ENCODE measurements around the gene B4GALT5. TPM values are rescaled to one million over a fixed set of nuclear protein-coding genes. Genes with fewer than 3 reads are reported as not detected.

Gene B4GALT5
- total and polyA plus RNA-seq, 4 donors = 8.3 to 38.3 (median 22.3) TPM

DNA sequence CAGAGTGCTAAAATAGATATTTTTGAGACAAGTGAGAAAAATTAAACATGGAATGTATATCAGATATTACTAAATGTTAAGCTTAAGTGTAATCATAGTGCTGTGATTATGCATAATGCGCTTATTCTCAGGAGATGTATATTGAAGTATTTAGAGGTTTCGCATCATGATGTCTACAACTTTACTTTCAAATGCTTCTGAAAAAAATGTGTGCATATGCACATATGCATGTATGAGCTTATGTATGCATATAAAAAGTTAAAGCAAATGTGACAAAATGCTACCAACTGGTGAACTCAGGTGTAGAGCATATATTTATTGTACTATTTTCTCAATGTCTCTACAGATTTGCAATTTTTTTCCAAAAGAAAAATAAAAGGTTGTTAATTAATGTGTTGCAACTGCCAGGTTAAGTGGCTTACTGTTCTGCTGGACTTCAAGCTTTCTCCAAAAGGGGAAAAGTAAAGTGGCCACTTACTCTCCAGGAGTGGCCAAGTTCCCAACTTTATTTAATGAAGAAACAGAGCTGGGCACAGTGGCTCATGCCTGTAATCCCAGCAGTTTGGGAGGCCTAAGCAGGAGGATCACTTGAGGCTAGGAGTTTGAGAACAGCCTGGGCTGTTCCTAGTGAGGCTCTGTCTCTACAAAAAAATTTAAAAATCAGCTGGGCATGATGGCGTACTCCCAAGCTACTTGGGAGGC is 48.9 kb downstream of the B4GALT5 start:
- H3K27ac ChIP-seq (ENCODE audit: low read depth in 1 of 2, low read length in 2 of 2) = no peak overlapping the region
- no peaks in the 10 kb centered on the region for H3K36me3 ChIP-seq (ENCODE audit: control insufficient read depth in 1 of 2, insufficient read depth in 2 of 2, low read length in 1 of 2)
- DNase-seq (no peak), ATAC-seq (ENCODE audit: low FRiP score) (no peak)
- H3K9me3 ChIP-seq (ENCODE audit: control insufficient read depth, low read length) = no peaks in the 10 kb centered on the region
- intact Hi-C loops (cut with DNase I) = no loop called here
- 97 to 98% methylated on average over 3 of the region's 3 CpGs for WGBS, 2 donors
- no peaks in the 10 kb centered on the region for H3K4me1 ChIP-seq (ENCODE audit: control insufficient read depth in 1 of 2, insufficient read depth in 2 of 2, low read length in 2 of 2)
- H3K4me3 ChIP-seq (ENCODE audit: low read length in 2 of 2) = no peak overlapping the region
- H3K27me3 ChIP-seq (ENCODE audit: control insufficient read depth in 1 of 2, insufficient read depth in 2 of 2, low read length in 1 of 2) = no peaks in the 10 kb centered on the region

DNA sequence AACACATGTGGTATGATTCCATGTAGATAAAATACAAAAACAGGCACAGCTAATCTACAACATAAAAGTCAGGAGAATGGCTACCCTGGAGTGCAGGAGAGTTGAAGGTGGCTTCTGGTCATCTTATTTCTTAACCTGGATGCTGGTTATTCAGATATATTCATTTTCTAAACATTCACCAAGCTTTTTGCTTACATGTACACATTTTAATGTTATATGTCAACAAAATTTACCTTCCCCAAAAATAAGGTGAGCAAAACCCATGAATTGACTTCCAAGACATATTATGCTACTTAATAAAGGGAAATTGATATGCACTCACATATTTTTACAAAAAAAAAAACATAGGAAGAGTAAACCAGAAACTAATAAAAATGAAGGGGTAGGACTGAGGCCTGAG is 50.6 kb downstream of the B4GALT5 start:
- H3K4me1 ChIP-seq (ENCODE audit: control insufficient read depth in 1 of 2, insufficient read depth in 2 of 2, low read length in 2 of 2) = peaks cover 1 to 3% of the 10 kb centered on the region in 2 donors
- ATAC-seq (ENCODE audit: low FRiP score) = no peak
- no peak overlapping the region for H3K4me3 ChIP-seq (ENCODE audit: low read length in 2 of 2)

DNA sequence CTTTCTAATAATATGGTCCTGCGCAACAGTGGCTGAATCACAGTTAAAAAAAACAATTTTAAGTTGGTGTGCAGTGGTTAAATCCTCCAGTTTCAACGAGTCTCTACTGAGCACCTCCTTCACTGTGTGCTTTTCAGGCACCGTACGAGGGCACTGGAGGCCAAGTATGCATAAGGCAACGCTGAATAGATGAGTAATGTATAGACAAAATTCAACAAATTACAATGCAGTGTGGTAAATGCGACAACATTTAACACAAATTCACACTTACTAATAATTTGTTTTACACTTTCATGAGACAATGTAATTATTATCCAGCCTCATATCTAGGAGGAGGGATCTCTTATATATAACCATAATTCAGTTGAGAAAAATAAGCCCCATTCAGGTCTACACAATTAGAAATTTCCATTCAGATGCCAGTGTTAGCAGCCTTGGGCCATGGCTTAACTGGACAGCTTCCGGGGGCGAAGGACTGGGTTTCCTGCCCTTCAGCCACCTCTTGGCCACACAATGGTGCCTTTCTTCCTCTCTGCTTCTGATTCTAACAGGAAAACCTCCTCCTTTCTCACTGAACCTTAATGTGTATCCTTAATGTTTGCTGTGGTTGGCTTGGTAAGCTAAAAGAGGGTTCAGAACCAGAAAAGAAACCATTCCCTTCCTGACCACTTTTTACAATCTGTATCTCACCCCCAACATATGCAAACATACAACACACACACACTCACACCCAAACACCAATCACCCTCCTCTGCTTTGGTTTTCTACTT is 51.9 kb downstream of the B4GALT5 start:
- no peak overlapping the region for H3K27ac ChIP-seq (ENCODE audit: low read depth in 1 of 2, low read length in 2 of 2)
- H3K4me3 ChIP-seq (ENCODE audit: low read length in 2 of 2) = no peak overlapping the region
- no peak for DNase-seq
- 91% methylated on average over 8 of the region's 8 CpGs for WGBS, 2 donors
- intact Hi-C loops (cut with DNase I) = no loop called here
- no peaks in the 10 kb centered on the region for H3K27me3 ChIP-seq (ENCODE audit: control insufficient read depth in 1 of 2, insufficient read depth in 2 of 2, low read length in 1 of 2)
- H3K9me3 ChIP-seq (ENCODE audit: control insufficient read depth, low read length) = no peaks in the 10 kb centered on the region
- H3K4me1 ChIP-seq (ENCODE audit: control insufficient read depth in 1 of 2, insufficient read depth in 2 of 2, low read length in 2 of 2) = peaks cover 3 to 4% of the 10 kb centered on the region in 2 donors
- no peaks in the 10 kb centered on the region for H3K36me3 ChIP-seq (ENCODE audit: control insufficient read depth in 1 of 2, insufficient read depth in 2 of 2, low read length in 1 of 2)
- ATAC-seq (ENCODE audit: low FRiP score) = no peak

More for the DNA sequence above, 50.6 kb downstream of the B4GALT5 start:
- no peaks in the 10 kb centered on the region for H3K36me3 ChIP-seq (ENCODE audit: control insufficient read depth in 1 of 2, insufficient read depth in 2 of 2, low read length in 1 of 2)
- no peak overlapping the region for H3K27ac ChIP-seq (ENCODE audit: low read depth in 1 of 2, low read length in 2 of 2)
- H3K27me3 ChIP-seq (ENCODE audit: control insufficient read depth in 1 of 2, insufficient read depth in 2 of 2, low read length in 1 of 2) = no peaks in the 10 kb centered on the region
- H3K9me3 ChIP-seq (ENCODE audit: control insufficient read depth, low read length) = no peaks in the 10 kb centered on the region
- no peak for DNase-seq
- intact Hi-C loops (cut with DNase I) = no loop called here

DNA sequence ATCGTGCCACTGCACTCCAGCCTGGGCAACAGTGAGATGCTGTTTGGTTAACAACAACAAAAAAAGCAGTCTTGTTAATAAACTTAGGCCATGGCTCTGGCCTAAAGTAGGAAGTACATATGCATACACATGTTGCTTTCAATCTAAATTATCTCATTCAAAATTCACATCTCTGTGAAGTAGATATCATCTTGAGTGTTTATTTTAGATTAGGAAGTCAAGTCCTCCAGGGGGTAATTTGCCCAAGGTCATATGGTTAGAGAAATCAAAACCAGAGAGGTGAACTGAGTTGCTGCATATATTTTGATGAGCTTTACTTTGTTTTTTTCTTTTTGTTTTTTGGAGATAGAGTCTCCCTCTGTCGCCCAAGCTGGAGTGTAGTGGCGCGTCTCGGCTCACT is 52.8 kb downstream of the B4GALT5 start:
- WGBS, 2 donors = 97 to 98% methylated on average over 5 of the region's 5 CpGs
- H3K4me3 ChIP-seq (ENCODE audit: low read length in 2 of 2) = no peak overlapping the region
- H3K9me3 ChIP-seq (ENCODE audit: control insufficient read depth, low read length) = peaks cover 2% of the 10 kb centered on the region
- H3K4me1 ChIP-seq (ENCODE audit: control insufficient read depth in 1 of 2, insufficient read depth in 2 of 2, low read length in 2 of 2) = peaks cover 3 to 6% of the 10 kb centered on the region in 2 donors
- ATAC-seq (ENCODE audit: low FRiP score) = no peak
- DNase-seq = no peak
- peaks cover 0 to 1% of the 10 kb centered on the region in 2 donors for H3K36me3 ChIP-seq (ENCODE audit: control insufficient read depth in 1 of 2, insufficient read depth in 2 of 2, low read length in 1 of 2)
- no peaks in the 10 kb centered on the region for H3K27me3 ChIP-seq (ENCODE audit: control insufficient read depth in 1 of 2, insufficient read depth in 2 of 2, low read length in 1 of 2)
- intact Hi-C loops (cut with DNase I) = no loop called here
- no peak overlapping the region for H3K27ac ChIP-seq (ENCODE audit: low read depth in 1 of 2, low read length in 2 of 2)

DNA sequence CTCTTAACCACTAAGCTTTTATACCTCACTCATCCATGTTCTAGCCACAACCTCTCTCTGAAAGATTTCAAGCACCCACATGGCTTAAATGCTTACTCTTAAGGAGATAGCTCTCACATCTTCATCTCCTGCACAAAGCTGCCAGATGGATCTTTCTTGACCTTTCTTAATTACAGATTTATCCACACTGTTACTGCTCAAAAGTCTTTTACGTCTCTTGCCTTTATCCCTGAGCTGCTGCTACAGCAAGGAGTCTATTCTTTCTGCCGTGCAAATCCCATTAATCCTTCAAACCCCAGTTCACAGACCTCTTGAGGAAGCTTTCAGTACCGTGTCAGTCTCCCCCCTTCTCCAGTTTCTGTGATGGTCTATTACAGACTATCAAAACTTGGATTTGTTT is 54.6 kb downstream of the B4GALT5 start:
- ATAC-seq (ENCODE audit: low FRiP score) (no peak), DNase-seq (no peak)
- H3K36me3 ChIP-seq (ENCODE audit: control insufficient read depth in 1 of 2, insufficient read depth in 2 of 2, low read length in 1 of 2) = peaks cover 2 to 3% of the 10 kb centered on the region in 2 donors
- H3K9me3 ChIP-seq (ENCODE audit: control insufficient read depth, low read length) = peaks cover 2% of the 10 kb centered on the region
- WGBS, 2 donors = 86 to 90% methylated on average over 3 of the region's 3 CpGs
- H3K27ac ChIP-seq (ENCODE audit: low read depth in 1 of 2, low read length in 2 of 2) = no peak overlapping the region
- H3K4me3 ChIP-seq (ENCODE audit: low read length in 2 of 2) = no peak overlapping the region
- H3K4me1 ChIP-seq (ENCODE audit: control insufficient read depth in 1 of 2, insufficient read depth in 2 of 2, low read length in 2 of 2) = peaks cover 3 to 6% of the 10 kb centered on the region in 2 donors
- no peaks in the 10 kb centered on the region for H3K27me3 ChIP-seq (ENCODE audit: control insufficient read depth in 1 of 2, insufficient read depth in 2 of 2, low read length in 1 of 2)
- intact Hi-C loops (cut with DNase I) = no loop called here

DNA sequence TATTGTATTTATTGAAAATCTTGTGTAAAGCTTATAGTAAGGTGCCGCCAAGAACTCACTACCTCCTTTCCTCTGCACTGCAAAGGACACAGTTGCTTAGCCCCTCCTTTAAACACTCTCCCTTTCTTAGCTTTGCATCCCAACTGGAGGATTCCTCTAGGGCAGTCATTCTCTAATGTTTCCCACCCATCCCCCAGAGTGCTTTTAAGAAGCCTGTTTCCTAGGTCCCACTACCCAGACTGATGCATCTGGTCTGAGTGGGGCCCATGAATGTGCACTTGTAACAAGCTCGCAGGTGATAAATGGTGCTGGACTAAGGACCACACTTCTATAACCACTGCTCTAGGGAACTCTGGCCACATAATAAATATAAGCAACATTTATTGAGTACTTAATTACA is 55.2 kb downstream of the B4GALT5 start:
- no peak for DNase-seq
- Histone ChIP-seq H3K36me3 (ENCODE audit: control insufficient read depth in 1 of 2, insufficient read depth in 2 of 2, low read length in 1 of 2) (peaks cover 4% of the 10 kb centered on the region in 2 donors), H3K27ac (ENCODE audit: low read depth in 1 of 2, low read length in 2 of 2) (no peak overlapping the region), H3K9me3 (ENCODE audit: control insufficient read depth, low read length) (peaks cover 2% of the 10 kb centered on the region), H3K4me3 (ENCODE audit: low read length in 2 of 2) (no peak overlapping the region), H3K27me3 (ENCODE audit: control insufficient read depth in 1 of 2, insufficient read depth in 2 of 2, low read length in 1 of 2) (no peaks in the 10 kb centered on the region), H3K4me1 (ENCODE audit: control insufficient read depth in 1 of 2, insufficient read depth in 2 of 2, low read length in 2 of 2) (peaks cover 3 to 6% of the 10 kb centered on the region in 2 donors)
- intact Hi-C loops (cut with DNase I) = no loop called here
- 91 to 95% methylated on average over 2 of the region's 2 CpGs for WGBS, 2 donors
- no peak for ATAC-seq (ENCODE audit: low FRiP score)

DNA sequence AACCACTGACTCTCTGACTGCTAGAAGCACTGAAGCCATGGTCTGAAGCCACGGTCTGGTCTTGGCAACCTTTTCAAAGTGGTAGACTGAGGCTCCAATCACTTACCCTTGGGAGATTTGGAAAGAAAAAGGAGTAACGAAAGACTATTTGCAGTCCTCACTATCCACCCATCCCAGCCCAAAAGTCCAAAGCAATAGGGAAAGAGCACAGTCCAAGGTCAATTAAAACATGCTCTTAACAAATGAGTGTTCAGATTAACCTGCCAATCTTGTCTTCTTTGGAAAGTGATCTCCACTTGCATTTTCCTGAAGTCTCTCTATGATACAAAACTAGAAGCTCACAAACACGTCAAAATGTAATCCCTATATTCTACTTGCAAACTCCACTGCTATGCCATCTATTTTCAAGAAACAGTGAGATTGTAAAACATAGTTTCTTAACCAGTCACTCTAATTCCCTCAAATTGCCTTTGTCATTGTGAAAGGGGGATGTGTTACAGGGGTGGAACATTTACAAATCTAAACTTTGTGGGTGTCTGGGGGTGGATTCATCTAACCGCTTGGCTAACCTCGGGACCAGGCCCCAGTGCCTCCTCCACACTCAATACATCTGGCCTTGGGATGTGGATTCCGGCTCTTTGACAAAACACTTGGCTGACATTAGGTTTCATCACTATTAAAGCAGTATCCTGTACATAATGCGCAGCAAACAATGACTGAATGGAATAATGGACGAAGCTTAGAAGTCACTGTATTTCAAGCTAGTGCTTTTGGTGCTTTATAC is 56.4 kb downstream of the B4GALT5 start:
- peaks cover 4 to 9% of the 10 kb centered on the region in 2 donors for H3K36me3 ChIP-seq (ENCODE audit: control insufficient read depth in 1 of 2, insufficient read depth in 2 of 2, low read length in 1 of 2)
- H3K27me3 ChIP-seq (ENCODE audit: control insufficient read depth in 1 of 2, insufficient read depth in 2 of 2, low read length in 1 of 2) = no peaks in the 10 kb centered on the region
- peak overlapping the region in 1 of 2 donors; percentile 8 for H3K27ac ChIP-seq (ENCODE audit: low read depth in 1 of 2, low read length in 2 of 2)
- peaks cover 3 to 6% of the 10 kb centered on the region in 2 donors for H3K4me1 ChIP-seq (ENCODE audit: control insufficient read depth in 1 of 2, insufficient read depth in 2 of 2, low read length in 2 of 2)
- 74 to 80% methylated on average over 8 of the region's 8 CpGs for WGBS, 2 donors
- intact Hi-C loops (cut with DNase I) = no loop called here
- H3K9me3 ChIP-seq (ENCODE audit: control insufficient read depth, low read length) = peaks cover 2% of the 10 kb centered on the region
- no peak for DNase-seq
- ATAC-seq (ENCODE audit: low FRiP score) = peak; percentile 9
- H3K4me3 ChIP-seq (ENCODE audit: low read length in 2 of 2) = no peak overlapping the region

DNA sequence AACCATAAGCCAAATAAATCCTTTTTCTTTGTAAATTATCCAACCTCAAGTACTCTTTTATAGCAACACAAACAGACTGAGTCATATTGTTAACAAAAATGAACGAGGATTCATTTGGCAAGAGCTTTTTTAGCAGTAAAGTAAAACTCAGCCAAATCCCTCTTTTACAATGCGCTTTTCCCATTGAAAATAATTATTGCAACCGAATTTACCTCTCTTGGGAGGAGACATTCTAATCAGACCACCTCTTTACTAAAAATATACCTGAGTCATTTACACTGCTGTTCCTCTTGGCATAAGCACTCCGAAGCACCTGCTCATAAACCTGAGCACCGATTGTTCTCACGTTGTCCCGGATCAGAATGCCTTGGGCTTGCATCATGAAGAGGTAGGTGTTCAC is 57.4 kb downstream of the B4GALT5 start:
- Histone ChIP-seq H3K27ac (ENCODE audit: low read depth in 1 of 2, low read length in 2 of 2) (no peak overlapping the region), H3K4me3 (ENCODE audit: low read length in 2 of 2) (no peak overlapping the region), H3K4me1 (ENCODE audit: control insufficient read depth in 1 of 2, insufficient read depth in 2 of 2, low read length in 2 of 2) (peaks cover 3 to 6% of the 10 kb centered on the region in 2 donors), H3K27me3 (ENCODE audit: control insufficient read depth in 1 of 2, insufficient read depth in 2 of 2, low read length in 1 of 2) (no peaks in the 10 kb centered on the region), H3K9me3 (ENCODE audit: control insufficient read depth, low read length) (peaks cover 2% of the 10 kb centered on the region), H3K36me3 (ENCODE audit: control insufficient read depth in 1 of 2, insufficient read depth in 2 of 2, low read length in 1 of 2) (peaks cover 4 to 9% of the 10 kb centered on the region in 2 donors)
- 12 to 18% methylated on average over 7 of the region's 7 CpGs for WGBS, 2 donors
- intact Hi-C loops (cut with DNase I) = no loop called here
- no peak for DNase-seq
- no peak for ATAC-seq (ENCODE audit: low FRiP score)
